HepG2 (cell line): ENCODE results near the gene UBAC1.

Experiments used
- ATF2 ChIP-seq: sonication (generic); formaldehyde crosslinking; IDR thresholded peaks from 2 replicates; pipeline ENCODE4 v1.4.0; 2020; ENCODE audit warnings: missing genetic modification reagents
- CTCF ChIP-seq: sonication (generic); formaldehyde crosslinking; IDR thresholded peaks from 2 replicates; pipeline ENCODE4 v1.5.0; 2020; ENCODE audit warnings: mild to moderate bottlenecking, missing genetic modification reagents, moderate library complexity
- POLR2AphosphoS2 ChIP-seq: IDR thresholded peaks from 2 replicates; pipeline ENCODE4 v1.6.1; 2011; ENCODE audit warnings: low read depth, low read length, improper control_type of control experiment
- ZNF292 ChIP-seq: sonication (generic); formaldehyde crosslinking; IDR thresholded peaks from 2 replicates; pipeline ENCODE4 v1.8.1; 2022; ENCODE audit warnings: mild to moderate bottlenecking, low read depth, missing genetic modification reagents, borderline replicate concordance

GRCh38 chr9:135989157-135989556 is 28.0 kb upstream of the UBAC1 start:
- no peak for TF ChIP-seq CTCF
- TF ChIP-seq POLR2AphosphoS2, result no peak
- TF ChIP-seq ZNF292 (CRISPR knock-in tag), result no peak
- no peak for TF ChIP-seq ATF2 (CRISPR knock-in tag)
